GM19351 (cell line): ENCODE measurements around the gene C16orf78.
A peak's percentile ranks its signal among the peaks of the same experiment; 100 is the strongest.
"Not testable (repeated sequence)": the region's sequence is repeated elsewhere in the genome, so short reads cannot be mapped to it uniquely, and the experiment has no call there.

Source experiments
- ATAC-seq: cut with Tn5 transposase; IDR thresholded peaks from one replicate; pipeline ENCODE4 v1.9.1; 2021; ENCODE audit warnings: mild to moderate bottlenecking, moderate library complexity; ENCODE audit not compliant: unreplicated experiment

Gene C16orf78

DNA sequence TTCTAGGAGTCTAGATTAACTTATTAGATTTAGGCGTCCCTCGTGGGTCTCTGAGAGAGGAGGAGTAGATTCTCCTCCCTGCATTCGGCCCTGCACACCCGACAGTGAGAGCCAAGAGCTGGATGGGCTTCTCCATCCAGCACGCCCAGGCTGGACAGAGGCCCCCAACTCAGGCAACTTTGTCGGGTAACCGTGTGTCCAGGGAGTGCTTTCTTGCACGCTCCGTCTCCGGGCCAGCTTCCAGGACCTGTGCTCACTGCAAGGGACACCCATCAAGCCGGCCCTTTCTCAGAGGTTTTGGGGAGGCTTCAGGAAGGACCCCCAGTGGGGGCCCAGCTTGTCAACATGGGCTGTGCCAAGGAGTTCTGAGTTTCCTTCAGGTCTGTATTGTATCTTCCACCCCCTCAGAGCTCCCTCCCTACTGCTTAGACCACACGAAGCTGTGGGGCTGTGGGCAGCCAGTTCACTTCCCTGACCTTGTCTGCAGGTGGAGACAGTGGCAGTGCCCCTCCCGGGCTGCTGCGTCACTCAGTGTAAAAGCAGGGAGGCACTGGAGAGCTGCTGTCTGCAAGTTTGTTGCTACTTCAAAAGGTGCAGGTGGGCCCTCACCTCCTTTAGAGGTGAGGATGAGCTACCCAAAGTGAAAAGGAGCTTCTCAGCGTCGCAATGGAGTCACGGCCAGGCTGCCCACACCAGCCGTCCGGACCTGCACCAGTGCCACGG lies 24.0 kb upstream of the C16orf78 start:
- ATAC-seq = no peak

DNA sequence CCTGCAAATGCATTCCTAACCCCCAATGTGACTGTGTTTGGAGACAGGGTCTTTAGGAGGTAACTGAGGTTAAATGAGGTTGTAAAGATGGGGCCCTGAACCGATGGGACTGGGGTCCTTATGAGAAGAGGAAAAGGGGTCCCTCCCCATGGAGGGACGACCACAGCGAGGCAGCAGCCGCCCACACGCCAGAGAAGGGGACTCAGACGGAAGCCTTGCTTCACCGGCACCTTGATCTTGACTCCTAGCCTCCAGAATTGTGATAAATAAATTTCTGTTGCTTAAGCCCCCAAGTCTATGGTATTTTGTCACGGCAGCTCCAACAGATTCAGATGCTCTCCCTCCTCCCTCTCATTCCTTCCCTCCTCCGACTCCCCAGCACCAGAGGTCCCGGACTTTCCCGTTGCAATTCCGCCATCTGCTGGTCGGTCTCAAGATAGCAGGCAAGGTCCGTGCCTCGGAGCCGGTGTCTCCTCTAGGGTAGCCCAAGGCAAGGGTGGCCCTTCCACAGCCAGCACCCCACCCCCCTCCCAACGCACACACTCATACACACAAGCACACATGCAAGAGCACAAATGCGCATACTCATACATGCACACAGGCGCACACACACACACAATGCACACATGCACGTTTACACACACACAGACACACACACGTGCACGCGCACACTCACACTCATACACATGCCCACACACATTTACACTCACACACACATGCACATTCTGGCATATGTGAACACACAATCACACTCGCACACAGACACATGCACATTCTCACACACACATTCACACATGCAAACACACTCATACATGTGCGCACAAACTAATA lies 23.1 kb upstream of the C16orf78 start:
- peak; percentile 62 for ATAC-seq

DNA sequence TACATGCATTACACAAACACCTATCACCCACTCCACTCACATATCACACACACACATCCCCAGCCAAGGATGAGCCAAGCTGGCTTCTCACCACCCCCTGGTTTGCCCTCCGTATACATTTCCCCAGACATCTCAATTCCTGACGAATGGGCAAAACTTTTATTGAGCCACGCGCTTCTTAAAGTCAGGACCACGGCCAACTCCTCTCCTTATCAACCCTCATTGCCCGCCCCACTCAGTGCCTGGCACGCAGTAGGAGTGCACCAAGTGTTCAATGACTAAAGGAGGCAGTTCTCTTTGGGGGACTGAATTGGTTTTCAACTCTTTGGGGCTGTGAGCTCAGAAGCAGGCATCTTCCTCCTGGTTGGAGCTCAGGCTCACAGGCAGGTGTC lies 22.5 kb upstream of the C16orf78 start:
- no peak for ATAC-seq

DNA sequence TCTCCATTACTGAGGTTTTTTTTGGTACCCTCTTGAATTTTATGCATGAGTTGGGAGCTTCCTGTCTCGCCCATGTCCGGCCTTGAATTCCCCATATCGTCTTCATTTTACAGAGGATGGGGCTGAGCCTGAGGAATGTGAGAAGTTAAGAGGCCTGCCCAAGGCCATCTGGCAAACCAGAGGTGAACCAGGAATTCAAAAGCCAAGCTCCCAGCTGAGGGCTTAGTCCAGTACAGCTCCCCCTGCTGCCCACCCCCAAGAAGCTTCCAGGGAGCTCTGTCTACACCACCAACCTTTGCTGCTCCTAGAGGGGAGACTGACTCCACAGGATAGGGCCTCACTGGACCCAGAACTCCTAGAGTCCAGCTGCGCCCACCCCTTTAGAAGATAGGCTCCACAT lies 20.7 kb upstream of the C16orf78 start:
- ATAC-seq = no peak

DNA sequence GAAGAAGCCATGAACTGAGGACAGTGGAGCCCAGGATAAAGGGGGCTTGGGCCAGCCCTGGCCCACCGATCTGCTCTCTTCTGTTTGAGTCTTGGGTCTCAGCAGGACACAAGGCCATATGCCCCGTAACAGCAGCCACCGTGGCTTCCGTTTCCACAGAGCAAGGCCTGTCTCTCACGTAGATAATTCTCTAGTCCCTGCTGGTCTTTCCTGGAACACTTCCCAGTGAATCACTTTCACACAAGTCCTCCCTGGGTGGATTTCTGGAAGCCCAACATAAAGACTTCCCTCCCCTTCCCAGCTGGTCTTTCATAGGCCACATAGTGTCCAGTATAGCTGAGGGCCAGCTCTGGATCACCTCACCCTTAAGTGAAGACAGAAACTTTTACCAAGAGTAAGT lies 19.9 kb upstream of the C16orf78 start:
- no peak for ATAC-seq

DNA sequence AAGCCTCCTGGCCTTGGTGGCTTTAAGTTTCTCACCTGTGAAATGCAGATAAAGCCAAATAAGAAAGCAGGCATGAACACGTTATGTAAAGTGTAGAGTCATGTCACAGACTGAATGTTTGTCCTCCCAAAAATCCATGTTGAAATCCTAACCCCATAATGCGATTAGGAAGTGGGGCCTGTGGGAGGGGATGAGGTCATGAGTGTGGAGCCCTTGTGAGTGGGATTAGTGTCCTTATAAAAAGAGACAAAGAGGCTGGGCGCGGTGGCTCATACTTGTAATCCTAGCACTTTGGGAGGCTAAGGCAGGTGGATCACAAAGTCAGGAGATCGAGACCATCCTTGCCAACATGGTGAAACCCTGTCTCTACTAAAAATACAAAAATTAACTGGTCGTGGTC lies 19.5 kb upstream of the C16orf78 start:
- no peak for ATAC-seq

DNA sequence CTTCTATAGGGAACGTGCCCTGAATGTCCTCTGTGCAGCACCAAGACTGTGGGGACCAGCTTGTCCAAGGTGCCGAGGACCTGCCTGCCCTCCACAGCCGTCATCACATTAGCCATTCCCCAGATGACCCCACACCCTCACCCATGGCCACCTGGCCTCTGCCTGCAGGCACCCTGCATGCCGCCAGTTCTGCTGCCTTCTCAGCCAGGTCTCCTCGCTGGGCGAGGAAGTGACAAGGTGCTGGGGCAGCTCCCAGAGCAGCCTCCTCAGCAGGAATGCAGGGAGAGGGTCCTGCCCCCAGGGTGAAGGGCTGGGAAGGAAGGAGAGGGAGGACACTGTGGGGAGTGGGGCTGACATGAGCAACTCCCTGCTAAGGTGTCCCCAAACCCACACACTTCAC lies 18.6 kb upstream of the C16orf78 start:
- ATAC-seq = no peak

DNA sequence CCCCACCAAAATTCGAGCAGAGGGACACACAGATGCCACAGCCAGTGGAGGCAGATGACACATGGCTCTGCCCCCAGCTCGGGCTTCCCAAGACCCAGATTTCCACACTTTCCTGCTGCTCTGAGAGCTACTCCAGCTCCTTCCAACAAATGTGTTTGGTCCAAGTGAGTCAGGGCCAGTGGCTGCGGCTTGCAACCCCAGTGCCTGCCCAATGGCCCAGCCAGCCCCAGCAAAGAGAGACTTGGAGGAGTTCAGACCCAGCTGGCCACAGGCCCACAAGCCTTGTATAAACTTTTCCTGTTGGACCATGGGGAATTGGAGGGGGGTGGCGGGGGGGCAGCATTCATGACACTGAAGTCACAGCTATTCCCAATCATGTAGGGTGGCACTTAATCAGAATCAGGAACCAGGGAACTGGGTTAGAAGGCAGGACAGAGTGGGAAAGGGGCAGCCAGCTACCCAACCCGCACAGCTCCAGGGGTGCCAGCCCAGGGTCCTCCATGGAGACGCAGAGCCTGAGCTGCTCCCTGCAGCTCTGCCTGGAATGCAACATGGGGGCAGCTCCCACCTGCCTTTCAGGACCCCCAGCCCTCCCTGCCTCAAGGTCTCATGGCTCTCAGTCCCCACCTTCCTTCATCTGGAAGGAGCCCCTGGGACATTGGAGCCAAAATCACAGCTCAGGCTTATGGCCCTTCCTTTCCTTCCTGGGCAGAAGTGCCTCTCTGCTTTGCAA lies 17.5 kb upstream of the C16orf78 start:
- no peak for ATAC-seq

DNA sequence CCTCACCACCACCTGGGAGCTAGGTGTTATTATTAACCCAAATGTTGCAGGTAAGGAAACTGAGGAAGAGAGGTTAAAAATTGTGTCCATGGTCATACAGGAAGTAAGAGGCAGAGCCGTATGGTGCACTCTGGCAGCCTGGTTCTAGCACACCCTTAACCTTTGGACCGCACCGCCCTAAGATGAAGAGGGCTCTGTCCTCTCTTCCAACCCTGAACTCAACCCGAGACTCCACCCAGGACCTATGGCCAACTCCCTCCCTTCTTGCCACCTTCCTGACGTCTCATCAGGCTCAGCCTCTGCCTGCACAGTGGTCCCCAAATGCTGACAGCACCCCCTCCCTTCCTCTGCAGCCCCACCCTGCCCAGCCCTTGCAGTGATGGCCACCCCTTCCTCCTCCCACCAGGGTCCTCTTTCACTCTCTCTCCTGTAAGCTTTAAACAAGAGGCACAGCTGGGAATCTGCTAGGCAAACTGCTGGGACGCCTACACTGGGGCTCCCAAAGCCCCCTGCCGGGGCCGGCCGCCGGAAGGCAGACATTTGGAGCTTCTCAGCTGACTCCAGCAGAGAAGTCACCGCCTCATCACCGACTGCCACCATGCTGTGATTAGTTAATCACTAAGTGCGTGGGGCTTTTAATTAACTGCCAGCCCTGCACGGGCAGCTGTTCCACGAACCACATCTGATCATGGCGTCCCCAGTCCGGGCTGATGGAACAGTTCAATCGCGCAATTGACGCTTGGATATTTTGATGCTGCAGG lies 16.7 kb upstream of the C16orf78 start:
- ATAC-seq = no peak

DNA sequence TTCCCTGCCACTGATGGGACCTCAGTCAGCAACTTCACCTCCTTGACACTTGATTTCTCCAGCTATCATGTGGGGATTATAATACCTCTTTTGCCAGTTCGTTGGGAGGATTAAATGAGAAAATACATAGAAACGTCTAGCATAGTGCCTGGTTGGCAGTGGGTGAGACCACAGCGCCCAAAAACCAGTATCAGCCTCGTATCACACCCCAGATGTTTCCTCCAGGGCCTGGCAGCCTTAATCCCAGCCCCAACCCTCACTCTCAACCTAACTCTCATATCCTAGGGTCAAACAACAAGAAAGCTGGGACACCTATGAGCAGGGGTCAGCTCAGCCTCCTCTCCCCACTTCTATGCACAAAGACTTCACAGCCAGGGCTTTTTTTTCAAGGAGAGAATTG lies 14.0 kb upstream of the C16orf78 start:
- ATAC-seq = no peak

DNA sequence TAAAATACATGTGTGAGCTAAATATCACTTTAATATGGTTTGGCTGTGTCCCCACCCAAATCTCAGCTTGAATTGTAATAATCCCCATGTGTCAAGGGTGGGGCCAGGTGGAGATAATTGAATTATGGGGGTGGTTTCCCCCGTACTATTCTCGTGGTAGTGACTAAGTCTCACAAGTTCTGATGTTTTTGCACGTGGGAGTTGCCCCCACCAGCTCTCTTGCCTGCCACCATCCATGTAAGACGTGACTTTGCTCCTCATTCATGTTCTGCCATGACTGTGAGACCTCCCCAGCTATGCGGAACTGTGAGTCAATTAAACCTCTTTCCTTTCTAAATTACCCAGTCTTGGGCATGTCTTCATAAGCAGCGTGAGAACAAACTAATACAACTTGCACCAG lies 11.9 kb upstream of the C16orf78 start:
- ATAC-seq = not testable (repeated sequence)

DNA sequence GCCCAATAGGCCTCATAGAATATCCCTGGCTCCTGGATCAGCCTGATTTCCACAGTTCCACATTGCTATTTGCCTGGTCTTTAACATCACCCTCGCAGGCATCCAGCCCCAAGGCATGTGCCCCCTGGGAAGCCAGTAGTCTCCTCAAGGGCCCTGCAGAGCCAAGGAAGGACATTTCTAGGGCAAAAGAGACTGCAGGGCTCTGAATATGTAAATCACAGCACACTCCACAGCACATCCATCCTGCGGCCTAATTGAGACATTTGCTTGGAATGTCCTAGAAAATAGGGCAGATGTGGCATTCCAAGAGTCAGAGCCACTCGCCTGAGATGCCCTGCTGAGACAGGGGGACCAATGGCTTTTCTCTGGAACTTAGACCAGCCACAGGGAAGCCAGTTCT lies 11.4 kb upstream of the C16orf78 start:
- no peak for ATAC-seq

DNA sequence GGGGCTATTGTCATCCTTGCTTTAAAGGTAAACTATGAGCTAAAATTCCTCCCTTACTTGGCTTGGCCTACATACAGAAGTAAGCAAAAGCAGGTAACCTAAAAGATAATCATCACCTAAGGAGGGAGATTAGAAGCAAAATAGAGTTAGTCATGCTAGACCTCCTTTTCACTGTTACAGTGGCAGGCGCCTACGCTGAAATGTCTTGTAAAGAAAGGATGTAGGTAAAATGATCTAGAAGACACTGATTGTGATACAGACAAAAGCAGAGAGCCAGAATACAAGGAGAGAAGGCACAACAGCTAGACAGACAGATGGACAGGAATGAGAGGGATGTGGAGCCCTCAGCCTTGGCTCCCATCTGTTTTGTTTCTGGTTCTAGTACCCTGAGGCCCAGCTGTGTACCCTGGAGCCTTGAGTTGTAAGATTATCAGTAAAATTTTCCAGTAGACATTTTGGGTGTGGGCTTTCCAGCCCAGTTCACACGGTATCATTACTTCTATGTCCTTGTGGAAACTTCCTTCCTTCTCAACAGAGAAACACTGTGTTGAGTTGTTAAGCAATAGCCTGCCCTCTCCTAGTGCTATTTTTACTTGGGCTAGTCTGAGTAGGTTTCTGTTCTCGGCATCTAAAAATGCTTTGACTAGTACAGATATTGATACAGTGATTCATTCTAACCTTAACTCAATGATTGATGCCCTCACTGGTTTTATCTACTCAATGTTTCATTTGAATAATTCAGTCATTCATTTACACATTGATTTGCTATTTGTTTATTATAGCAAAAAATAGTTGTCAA lies 7.7 kb upstream of the C16orf78 start:
- peak; percentile 93 for ATAC-seq

DNA sequence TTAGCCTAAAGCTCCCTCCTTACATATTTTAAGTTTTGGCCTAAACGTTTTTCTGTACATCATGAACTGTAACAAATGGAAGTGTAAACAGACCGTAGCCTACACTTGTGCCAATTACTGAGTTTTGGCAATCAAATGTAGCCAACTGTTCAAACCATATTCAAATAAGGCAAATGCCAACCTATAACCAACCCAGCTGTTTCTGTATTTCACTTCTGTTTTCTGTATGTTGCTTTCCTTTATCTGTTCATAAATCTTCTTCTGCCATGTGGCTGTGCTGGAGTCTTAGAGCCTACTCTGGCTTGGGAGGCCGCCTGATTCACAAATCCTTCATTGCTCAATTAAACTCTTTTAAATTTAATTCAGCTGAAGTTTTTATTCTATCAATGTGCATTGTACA lies 6.9 kb upstream of the C16orf78 start:
- ATAC-seq = peak; percentile 46

DNA sequence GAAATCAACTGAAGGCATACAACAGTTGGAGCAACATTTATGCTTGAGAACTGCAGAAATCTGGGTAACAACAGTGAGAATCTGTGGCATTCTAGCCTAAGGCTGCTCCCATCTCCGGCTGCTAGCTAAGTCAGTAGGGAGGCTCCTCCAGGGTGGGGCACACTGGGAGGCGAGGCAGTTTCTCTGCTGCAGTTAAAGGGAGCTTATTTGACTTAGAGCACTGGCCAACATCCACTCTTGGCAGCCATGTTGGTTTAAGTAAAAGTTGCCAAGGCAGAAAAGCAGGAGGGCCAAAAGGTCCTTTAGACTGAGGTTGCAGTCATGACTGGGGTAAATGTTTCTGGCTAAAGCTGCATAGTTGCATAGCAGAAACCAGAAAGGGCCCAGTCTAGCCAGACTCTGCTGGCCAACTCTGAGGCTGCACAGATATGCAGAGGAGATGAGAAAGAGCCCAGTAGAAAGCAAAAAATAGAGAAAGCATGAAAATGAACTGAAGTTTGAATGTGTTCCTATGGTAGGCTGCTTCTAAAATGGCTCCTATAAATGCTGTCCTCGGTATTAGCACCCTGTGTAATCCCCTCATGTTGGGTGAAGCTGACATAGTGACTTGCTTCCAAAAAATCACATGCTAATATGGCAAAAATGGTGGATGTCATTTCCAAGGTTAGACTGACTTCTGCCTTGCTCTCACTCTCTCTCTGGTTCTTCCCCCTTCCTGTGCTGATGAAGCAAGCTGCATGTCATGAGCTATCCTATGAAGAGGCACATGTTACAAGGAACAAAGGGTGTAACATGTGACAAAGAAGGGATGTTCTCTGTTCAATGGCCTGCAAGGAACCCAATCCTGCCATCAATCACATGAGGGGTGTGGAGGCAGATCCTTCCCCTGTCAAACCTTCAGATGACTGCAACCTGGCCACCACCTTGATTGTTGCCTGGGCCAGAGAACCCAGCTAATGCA lies 3.7 kb upstream of the C16orf78 start:
- ATAC-seq = no peak

DNA sequence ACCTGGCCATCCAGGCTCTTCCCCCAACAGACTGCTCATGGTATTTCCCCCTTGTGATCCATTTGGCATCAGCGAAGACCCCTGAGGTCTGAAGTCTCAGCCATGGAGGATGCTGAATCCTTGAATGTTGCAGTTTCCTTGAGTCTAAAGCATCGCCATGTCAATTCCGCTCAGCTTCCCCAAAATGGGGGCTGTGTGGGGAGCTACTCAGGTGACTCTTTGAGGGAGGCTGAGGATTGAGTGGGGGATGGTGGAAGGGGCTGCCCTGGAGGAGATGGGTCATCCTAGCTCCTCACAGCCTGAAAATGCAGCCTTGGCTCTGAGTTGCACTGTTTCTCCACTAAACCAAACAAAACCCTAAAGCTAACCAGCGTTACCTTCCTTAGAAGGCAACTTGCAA lies 2.6 kb downstream of the C16orf78 start:
- ATAC-seq = no peak

DNA sequence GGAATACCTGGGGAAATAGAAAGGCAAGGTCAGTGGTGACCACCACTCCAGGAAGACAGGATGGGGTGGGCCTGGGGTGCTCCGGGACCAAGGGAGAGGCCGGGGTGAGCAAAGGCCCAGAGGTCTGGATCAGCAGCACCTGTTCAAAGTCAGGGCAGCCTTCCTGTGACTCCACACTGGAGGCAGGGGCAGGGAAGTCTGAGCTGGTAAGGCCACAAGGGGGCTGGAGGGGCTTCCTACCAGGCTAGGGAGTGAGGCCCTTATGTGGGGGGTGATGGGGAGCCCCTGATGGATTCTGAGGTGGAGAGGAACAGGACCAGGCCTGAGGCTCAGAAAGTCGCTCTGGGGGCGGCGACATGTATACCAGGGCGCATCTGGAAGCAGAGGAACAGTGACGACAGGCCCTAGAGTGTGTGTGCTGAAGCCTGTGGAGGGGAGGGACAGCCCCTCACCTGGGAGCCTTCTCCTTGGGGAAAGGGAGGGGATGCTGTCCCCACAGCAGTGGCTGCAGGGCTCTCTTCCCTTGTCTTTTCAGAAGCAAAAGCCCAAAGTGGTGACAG lies 3.7 kb downstream of the C16orf78 start:
- no peak for ATAC-seq

DNA sequence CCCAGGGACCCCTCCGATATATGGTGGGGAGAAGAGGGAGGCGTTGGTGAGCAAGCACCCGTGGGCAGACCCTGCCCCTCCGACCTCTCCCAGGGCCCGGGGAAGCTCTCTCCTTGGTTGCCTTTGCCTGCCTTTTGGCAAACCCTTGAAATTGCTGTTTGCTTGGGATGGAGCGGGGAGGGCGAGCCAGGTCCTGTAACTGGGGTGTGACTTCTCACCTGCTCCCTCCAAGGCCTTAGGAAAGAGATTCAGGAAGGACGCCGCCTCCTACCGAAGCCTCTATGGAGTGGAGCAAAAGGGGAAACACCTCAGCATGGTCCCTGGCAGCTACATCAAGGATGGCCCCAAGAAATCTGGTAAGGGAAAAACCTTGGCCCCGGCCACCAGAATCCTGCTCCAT lies 4.6 kb downstream of the C16orf78 start:
- ATAC-seq = no peak

DNA sequence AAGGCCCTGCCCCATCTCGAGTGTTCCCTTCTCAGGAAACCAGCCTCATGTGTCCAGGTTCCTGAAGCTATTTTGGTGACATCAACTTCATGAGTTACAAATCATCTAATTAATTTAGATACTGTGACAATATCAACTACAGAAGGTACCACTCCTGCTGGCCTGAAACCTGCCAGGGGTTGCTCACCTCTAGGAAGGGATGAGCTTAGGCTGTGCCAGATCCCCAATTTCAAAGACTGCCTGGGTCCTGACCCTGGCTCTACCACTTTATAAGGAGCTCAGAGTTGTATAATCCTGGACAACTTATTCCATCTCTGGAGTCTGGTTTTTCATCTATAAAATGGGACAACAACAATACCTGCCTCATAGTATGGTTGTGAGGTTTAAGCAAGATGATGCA lies 5.2 kb downstream of the C16orf78 start:
- no peak for ATAC-seq
